C4-2B (cell line): ENCODE results near the gene DHRS2.
"Not testable (repeated sequence)": the region's sequence is repeated elsewhere in the genome, so short reads cannot be mapped to it uniquely, and the experiment has no call there.

ENCODE experiments used
- ZFX ChIP-seq: fragments of 450-650 bp; IDR thresholded peaks from 2 replicates; pipeline ENCODE4 v1.6.1; 2017
- TF ChIP-seq, protein P1 (sequence below): fragments of 450-650 bp; conservative IDR thresholded peaks from 2 replicates; pipeline ENCODE4 v1.5.1; 2017; ENCODE audit warnings: mild to moderate bottlenecking

DNA sequence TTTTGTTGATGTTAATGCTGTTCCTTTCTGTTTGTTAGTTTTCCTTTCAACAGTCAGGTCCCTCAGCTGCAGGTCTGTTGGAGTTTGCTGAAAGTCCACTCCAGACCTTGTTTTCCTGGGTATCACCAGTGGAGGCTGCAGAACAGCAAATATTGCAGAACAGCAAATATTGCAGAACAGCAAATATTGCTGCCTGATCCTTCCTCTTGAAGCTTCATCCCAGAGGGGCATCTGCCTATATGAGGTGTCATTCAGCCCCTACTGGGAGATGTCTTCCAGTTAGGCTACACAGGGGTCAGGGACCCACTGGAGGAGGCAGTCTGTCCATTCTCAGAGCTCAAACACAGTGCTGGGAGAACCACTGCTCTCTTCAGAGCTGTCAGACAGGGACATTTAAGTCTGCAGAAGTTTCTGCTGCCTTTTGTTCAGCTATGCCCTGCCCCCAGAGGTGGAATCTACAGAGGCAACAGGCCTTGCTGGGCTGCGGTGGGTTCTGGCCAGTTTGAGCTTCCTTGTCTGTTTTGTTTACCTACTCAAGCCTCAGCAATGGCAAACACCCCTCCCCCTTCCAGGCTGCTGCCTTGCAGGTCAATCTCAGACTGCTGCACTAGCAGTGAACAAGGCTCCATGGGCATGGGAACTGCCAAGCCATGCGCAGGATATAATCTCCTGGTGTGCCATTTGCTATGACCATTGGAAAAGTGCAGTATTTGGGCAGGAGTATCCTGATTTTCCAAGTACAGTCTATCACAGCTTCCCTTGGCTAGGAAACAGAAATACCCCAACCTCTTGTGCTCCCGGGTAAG is 53.7 kb downstream of the DHRS2 start:
- TF ChIP-seq, protein P1, sequence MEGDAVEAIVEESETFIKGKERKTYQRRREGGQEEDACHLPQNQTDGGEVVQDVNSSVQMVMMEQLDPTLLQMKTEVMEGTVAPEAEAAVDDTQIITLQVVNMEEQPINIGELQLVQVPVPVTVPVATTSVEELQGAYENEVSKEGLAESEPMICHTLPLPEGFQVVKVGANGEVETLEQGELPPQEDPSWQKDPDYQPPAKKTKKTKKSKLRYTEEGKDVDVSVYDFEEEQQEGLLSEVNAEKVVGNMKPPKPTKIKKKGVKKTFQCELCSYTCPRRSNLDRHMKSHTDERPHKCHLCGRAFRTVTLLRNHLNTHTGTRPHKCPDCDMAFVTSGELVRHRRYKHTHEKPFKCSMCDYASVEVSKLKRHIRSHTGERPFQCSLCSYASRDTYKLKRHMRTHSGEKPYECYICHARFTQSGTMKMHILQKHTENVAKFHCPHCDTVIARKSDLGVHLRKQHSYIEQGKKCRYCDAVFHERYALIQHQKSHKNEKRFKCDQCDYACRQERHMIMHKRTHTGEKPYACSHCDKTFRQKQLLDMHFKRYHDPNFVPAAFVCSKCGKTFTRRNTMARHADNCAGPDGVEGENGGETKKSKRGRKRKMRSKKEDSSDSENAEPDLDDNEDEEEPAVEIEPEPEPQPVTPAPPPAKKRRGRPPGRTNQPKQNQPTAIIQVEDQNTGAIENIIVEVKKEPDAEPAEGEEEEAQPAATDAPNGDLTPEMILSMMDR = 0 out of 2 replicates have a peak, but pooled peaks have one; percentile 11
- TF ChIP-seq ZFX = not testable (repeated sequence)
